Measurements from ENCODE around the gene NUDT22. TPM values are rescaled to one million over a fixed set of nuclear protein-coding genes. Genes with fewer than 3 reads are reported as not detected.

The NUDT22 gene
- total RNA-seq, 2 donors from 2014 or later = 73.3 to 95.6 TPM

- peak overlapping the region; percentile 77 to 83 for H3K4me3 ChIP-seq
- peak overlapping the region; percentile 63 to 71 for H3K27ac ChIP-seq
- no peak for DNase-seq (ENCODE audit: low spot score)
- H3K9me3 ChIP-seq = no peaks in the 10 kb centered on the region
- peaks cover 20% of the 10 kb centered on the region for H3K36me3 ChIP-seq
- H3K27me3 ChIP-seq = no peaks in the 10 kb centered on the region
- TF ChIP-seq CTCF (IDR thresholded peaks at IDR 0.05) = no peak
- H3K4me1 ChIP-seq = peaks cover 0 to 44% of the 10 kb centered on the region in 2 donors
These were observed 25.6 kb downstream of the NUDT22 start for GRCh38 chr11:64251753-64252002.

GRCh38 chr11:64252003-64252872 lies 26.2 kb downstream of the NUDT22 start:
- DNase-seq (ENCODE audit: low spot score) = no peak
- peak overlapping the region; percentile 63 to 71 for H3K27ac ChIP-seq
- peak in 1 of 2 donors; percentile 31 for TF ChIP-seq CTCF (IDR thresholded peaks at IDR 0.05)

GRCh38 chr11:64253043-64253442 lies 27.0 kb downstream of the NUDT22 start:
- no peak for DNase-seq (ENCODE audit: low spot score)
- Histone ChIP-seq H3K27ac (peak overlapping the region in 1 of 2 donors; percentile 71), H3K27me3 (no peaks in the 10 kb centered on the region), H3K9me3 (no peaks in the 10 kb centered on the region), H3K4me1 (peaks cover 0 to 33% of the 10 kb centered on the region in 2 donors), H3K4me3 (peak overlapping the region in 1 of 2 donors; percentile 83), H3K36me3 (peaks cover 20% of the 10 kb centered on the region)
- TF ChIP-seq CTCF (IDR thresholded peaks at IDR 0.05) = no peak

More at GRCh38 chr11:64252003-64252872, 26.2 kb downstream of the NUDT22 start:
- peaks cover 0 to 40% of the 10 kb centered on the region in 2 donors for H3K4me1 ChIP-seq
- H3K9me3 ChIP-seq = no peaks in the 10 kb centered on the region
- peak overlapping the region; percentile 77 to 83 for H3K4me3 ChIP-seq
- H3K36me3 ChIP-seq = peaks cover 20% of the 10 kb centered on the region
- H3K27me3 ChIP-seq = no peaks in the 10 kb centered on the region

GRCh38 chr11:64253481-64253880 lies 27.4 kb downstream of the NUDT22 start:
- peaks cover 23% of the 10 kb centered on the region for H3K36me3 ChIP-seq
- H3K4me1 ChIP-seq = peaks cover 0 to 32% of the 10 kb centered on the region in 2 donors
- no peaks in the 10 kb centered on the region for H3K9me3 ChIP-seq
- no peak overlapping the region for H3K4me3 ChIP-seq
- TF ChIP-seq CTCF (IDR thresholded peaks at IDR 0.05) = no peak
- no peak overlapping the region for H3K27ac ChIP-seq
- H3K27me3 ChIP-seq = no peaks in the 10 kb centered on the region
- no peak for DNase-seq (ENCODE audit: low spot score)

GRCh38 chr11:64254326-64254725 lies 28.3 kb downstream of the NUDT22 start:
- no peak for DNase-seq (ENCODE audit: low spot score)
- TF ChIP-seq CTCF (IDR thresholded peaks at IDR 0.05) = no peak
- Histone ChIP-seq H3K36me3 (peaks cover 32% of the 10 kb centered on the region), H3K4me1 (peaks cover 0 to 32% of the 10 kb centered on the region in 2 donors), H3K4me3 (no peak overlapping the region), H3K9me3 (no peaks in the 10 kb centered on the region), H3K27me3 (no peaks in the 10 kb centered on the region), H3K27ac (no peak overlapping the region)

All from right atrium auricular region (tissue), 2 donors.